ENCODE data around the gene RTKN. TPM values are rescaled to one million over a fixed set of nuclear protein-coding genes. Genes with fewer than 3 reads are reported as not detected.

RTKN gene
- total RNA-seq, 3 donors from 2014 or later = 49.2 to 60.7 (median 49.7) TPM

GRCh38 chr2:74384051-74384450, 57.7 kb downstream of the RTKN start:
- H3K4me3 ChIP-seq = no peak overlapping the region
- no peaks in the 10 kb centered on the region for H3K36me3 ChIP-seq (ENCODE audit: low read depth)
- no peaks in the 10 kb centered on the region for H3K9me3 ChIP-seq
- ATAC-seq (no peak), DNase-seq (no peak)
- peaks cover 14% of the 10 kb centered on the region for H3K4me1 ChIP-seq (ENCODE audit: low read depth)
- TF ChIP-seq, protein P1, sequence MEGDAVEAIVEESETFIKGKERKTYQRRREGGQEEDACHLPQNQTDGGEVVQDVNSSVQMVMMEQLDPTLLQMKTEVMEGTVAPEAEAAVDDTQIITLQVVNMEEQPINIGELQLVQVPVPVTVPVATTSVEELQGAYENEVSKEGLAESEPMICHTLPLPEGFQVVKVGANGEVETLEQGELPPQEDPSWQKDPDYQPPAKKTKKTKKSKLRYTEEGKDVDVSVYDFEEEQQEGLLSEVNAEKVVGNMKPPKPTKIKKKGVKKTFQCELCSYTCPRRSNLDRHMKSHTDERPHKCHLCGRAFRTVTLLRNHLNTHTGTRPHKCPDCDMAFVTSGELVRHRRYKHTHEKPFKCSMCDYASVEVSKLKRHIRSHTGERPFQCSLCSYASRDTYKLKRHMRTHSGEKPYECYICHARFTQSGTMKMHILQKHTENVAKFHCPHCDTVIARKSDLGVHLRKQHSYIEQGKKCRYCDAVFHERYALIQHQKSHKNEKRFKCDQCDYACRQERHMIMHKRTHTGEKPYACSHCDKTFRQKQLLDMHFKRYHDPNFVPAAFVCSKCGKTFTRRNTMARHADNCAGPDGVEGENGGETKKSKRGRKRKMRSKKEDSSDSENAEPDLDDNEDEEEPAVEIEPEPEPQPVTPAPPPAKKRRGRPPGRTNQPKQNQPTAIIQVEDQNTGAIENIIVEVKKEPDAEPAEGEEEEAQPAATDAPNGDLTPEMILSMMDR (IDR thresholded peaks at IDR 0.05) = no peak
- intact Hi-C loops (cut with DNase I, micrococcal nuclease) = no loop called here

- intact Hi-C loops (cut with DNase I, micrococcal nuclease) = no loop called here
- DNase-seq (no peak), ATAC-seq (peak; percentile 76)
- no peaks in the 10 kb centered on the region for H3K9me3 ChIP-seq
- no peaks in the 10 kb centered on the region for H3K36me3 ChIP-seq (ENCODE audit: low read depth)
- TF ChIP-seq, protein P1 (IDR thresholded peaks at IDR 0.05) = no peak
- H3K4me3 ChIP-seq = no peak overlapping the region
- peaks cover 14% of the 10 kb centered on the region for H3K4me1 ChIP-seq (ENCODE audit: low read depth)
Measured at GRCh38 chr2:74383254-74383653, 58.5 kb downstream of the RTKN start.

DNA sequence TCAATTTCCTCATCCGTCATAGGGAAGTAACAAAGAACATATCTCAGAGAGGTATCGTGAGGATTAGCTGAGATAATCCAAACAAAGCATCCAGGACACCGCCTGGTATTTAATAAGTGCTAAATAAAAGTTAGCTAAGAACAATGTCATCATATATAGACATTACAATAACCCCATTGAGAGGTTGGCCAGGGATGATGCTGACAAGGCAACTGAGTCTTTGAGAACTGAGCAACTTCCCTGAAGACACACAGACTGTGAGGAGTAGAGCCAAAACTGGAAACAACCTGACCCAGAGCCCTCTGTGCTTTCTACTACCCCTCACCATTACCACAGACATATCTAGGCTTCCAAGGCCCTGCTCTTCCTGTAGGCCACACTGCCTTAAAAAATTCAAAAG, 60.0 kb downstream of the RTKN start:
- Histone ChIP-seq H3K9me3 (no peaks in the 10 kb centered on the region), H3K36me3 (ENCODE audit: low read depth) (no peaks in the 10 kb centered on the region), H3K4me3 (no peak overlapping the region), H3K4me1 (ENCODE audit: low read depth) (peaks cover 14% of the 10 kb centered on the region)
- intact Hi-C loops (cut with DNase I, micrococcal nuclease) = no loop called here
- TF ChIP-seq, protein P1 (IDR thresholded peaks at IDR 0.05) = no peak
- ATAC-seq = no peak
- no peak for DNase-seq

DNA sequence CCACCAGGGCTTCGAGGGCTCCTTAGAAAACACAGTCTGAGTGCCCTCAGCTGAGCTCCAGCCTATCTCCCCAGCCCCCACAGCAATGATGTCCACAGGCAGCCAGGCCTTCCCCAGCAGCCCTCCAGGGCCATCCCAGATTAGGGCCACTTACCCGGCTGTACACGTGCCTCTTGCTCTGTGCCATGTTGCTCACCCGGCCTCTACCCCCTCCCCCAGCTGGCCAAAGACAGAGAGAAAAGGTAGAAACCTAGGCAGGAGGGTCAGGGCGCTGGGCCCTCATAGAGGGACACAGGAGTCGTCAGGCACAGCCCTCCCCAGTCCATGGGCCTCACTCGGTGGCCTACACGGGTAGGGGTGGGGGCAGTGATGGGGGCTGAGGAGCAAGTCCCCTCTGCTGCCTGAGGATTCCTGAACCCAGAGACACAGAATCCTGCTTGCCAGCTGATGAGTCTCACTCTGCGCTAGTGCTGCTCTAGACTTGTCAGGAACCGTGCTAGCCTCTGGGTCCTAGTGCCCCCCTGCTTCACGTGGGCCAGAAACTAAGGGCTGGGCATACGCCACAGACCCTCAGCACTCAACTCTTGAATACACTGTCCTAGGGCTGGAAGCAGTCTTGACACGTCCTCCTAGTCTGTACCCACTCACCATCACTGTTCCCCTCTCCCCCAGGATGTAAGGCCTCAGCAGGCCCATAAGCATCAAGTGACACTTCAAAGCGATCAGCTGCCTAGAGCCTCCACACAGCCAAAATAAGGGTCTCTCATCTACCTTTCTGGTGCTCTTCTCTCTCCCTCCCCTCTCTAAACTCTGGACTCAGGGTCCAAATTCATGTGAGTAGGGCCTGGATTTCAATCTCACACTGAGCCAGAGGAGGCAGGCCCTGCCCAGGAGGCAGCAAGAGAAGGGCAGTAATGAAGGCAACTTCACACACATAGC, 61.6 kb downstream of the RTKN start, which contains the start of gene DCTN1:
DCTN1 (minus strand) TSS at position 461 of the 939 bp plus-strand sequence; CDS start at position 187, 274 bp downstream.
- DNase-seq = peak in 1 of 3 donors; percentile 71

GRCh38 chr2:74378007-74378406, 63.7 kb downstream of the RTKN start:
- H3K4me1 ChIP-seq (ENCODE audit: low read depth) = peaks cover 19% of the 10 kb centered on the region
- DNase-seq (no peak), ATAC-seq (no peak)
- intact Hi-C loops (cut with DNase I, micrococcal nuclease) = no loop called here
- TF ChIP-seq, protein P1 (IDR thresholded peaks at IDR 0.05) = no peak
- no peak overlapping the region for H3K4me3 ChIP-seq
- H3K9me3 ChIP-seq = no peaks in the 10 kb centered on the region
- H3K36me3 ChIP-seq (ENCODE audit: low read depth) = no peaks in the 10 kb centered on the region

More for the DNA sequence above, 61.6 kb downstream of the RTKN start, which contains the start of gene DCTN1:
- TF ChIP-seq, protein P1 (IDR thresholded peaks at IDR 0.05) = no peak
- H3K4me1 ChIP-seq (ENCODE audit: low read depth) = peaks cover 14% of the 10 kb centered on the region
- no peaks in the 10 kb centered on the region for H3K36me3 ChIP-seq (ENCODE audit: low read depth)
- no peaks in the 10 kb centered on the region for H3K9me3 ChIP-seq
- H3K4me3 ChIP-seq = no peak within 1 kb of the TSS
- intact Hi-C loops (cut with DNase I, micrococcal nuclease) = no loop called here
- ATAC-seq = peak; percentile 77

Measured in mucosa of descending colon (tissue), 3 donors.